ENCODE results near the gene DNAJB6.

Gene DNAJB6

DNA sequence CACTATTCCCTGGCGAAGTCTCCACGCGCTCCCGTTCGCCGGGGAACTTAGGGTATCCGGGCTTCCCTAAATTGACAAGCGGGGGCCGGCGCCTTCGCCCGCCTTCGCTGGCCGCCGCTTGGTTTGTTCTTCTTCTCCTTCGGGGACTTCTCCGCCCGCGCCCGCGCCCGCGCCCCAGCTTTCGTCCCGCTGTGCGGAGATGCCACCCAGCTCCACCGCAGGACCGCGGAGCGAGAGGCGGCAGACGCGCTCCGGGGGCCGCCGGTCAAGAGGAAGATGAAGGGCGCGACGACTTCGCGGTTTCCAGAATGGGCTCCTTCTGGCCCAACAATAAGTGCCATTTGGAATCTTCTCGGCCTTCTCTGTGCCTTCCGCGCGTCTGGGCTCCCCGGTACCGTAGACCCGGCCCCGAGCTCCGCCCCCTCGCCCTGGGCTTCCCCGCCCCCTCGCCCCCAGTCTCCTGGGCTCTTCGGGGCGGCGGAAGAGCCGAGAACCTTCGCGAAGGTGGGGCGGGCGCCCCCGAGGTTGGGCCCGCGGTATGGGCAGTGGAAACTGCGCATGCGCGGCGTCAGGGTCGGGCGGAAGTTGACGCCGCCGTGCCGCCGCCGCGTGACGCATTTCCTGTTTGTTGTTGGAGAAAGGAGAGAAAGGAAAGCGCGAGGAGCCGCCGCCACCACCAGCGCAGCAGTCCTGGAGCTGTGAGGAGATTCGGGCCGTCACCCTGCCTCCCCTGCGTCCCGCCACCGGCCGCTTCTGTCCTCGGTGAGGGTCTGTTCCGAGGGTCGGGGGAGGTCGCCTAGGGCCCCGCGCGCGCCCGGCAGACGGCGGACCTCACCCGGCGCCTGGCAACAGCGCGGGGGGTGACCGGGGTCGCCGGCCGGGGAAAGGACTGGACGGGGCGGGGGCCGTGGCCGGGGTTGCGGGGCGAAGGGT lies at the start of gene DNAJB6:
TSS of gene DNAJB6 (plus strand) at position 622 of the 933 bp plus-strand sequence. CDS start 21,569 bp downstream, outside the sequence.
- Histone ChIP-seq H2AFZ (ENCODE audit: low read depth, low read length) (peak within 1 kb of the TSS; percentile 100), H3K36me3 (ENCODE audit: insufficient read depth, low read length) (no peaks in the 10 kb centered on the region), H3K27me3 (ENCODE audit: insufficient read depth, low read length) (no peaks in the 10 kb centered on the region)

DNA sequence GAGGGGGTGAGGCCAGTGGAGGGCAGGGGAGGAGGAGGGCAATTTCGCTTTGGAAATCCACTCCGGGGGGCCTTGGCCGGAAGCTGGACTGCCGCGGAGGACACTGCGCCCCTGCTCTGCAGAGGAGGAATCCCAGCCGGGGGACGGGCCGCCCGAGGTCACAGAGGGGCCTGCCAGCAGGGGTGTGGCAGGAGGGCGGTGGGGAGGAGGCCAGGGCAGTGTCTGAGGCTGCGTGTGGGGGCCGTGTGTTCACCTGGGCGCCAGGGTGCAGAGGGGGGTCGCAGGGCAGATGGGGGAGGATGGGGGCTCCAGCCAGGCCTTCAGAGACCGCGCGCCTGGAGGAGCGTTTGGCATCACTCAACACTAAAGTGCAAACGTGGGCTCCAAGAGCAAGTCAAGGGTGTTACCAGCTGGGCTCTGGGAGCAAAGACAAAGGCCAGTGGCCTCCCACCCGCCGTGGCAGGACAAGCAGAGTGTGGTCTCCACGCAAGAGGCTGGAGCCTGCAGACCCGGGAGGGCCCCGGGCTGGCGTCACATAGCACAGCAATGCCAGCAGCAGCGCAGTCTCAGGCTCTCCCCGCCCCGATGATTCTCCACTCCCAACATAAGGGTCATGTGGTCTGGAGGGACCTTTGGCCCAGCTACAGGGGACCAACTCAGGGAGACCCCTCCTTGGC lies 45.3 kb upstream of the DNAJB6 start:
- H3K27me3 ChIP-seq (ENCODE audit: insufficient read depth, low read length), result no peaks in the 10 kb centered on the region
- no peaks in the 10 kb centered on the region for H3K9me3 ChIP-seq (ENCODE audit: low read length)
- H3K4me3 ChIP-seq (ENCODE audit: low read length), result no peak overlapping the region
- H3K4me1 ChIP-seq (ENCODE audit: insufficient read depth, low read length), result peaks cover 2% of the 10 kb centered on the region
- H3K36me3 ChIP-seq (ENCODE audit: insufficient read depth, low read length), result no peaks in the 10 kb centered on the region
- no peak overlapping the region for H2AFZ ChIP-seq (ENCODE audit: low read depth, low read length)

More for the DNA sequence above, at the start of gene DNAJB6:
- H3K4me3 ChIP-seq (ENCODE audit: low read length), result peak within 1 kb of the TSS; percentile 84
- peaks cover 4% of the 10 kb centered on the region for H3K9me3 ChIP-seq (ENCODE audit: low read length)
- H3K4me1 ChIP-seq (ENCODE audit: insufficient read depth, low read length), result peaks cover 14% of the 10 kb centered on the region

DNA sequence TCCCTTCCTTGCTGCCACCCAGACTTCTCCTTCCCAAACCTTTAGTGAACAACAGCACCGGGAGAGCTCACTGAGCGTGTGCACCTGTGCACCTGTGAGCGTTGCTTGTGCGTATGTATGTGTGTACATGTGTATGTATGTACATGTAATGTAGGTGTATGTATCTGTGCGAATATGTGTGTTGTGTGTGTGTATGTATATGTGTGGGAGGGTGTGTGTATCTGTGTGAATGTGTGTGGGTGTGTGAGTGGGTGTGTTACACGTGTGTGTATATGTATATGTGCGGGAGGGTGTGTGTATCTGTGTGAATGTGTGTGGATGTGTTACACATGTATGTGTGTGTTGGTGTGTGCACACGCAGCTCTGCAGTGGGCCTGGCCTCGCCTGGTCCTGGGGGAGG lies 44.5 kb upstream of the DNAJB6 start:
- no peak overlapping the region for H3K4me3 ChIP-seq (ENCODE audit: low read length)
- H3K27me3 ChIP-seq (ENCODE audit: insufficient read depth, low read length), result no peaks in the 10 kb centered on the region

DNA sequence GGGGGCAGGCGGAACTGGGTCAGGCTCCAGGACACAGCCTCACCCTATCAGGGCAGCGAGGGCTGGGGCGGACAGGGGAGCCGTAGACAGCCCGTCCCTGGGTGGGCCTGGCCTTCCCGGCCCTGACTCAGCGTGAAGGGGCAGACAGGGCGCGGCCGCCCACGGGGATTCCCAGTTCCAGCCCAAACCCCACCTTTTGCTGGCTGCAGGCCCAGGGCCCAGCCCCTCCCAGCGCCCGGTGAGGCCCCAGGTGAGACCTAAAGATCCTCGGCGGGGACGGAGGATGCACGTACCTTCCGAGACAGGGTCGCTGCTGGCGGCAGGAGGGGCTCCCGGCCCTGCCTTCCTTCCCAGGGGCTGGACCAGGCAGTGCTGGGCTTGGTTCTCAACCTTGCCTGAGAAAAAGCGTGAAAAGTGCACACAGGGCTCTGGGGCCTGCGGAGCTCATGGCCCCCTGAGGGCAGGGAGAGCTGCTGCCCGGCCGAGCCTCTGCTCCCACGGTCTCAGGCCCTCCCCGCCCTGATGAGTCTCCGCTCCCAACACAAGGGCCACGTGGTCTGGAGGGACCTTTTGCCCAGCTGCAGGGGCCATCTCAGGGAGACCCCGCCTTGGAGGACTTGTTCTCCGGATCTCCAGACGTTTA lies 43.9 kb upstream of the DNAJB6 start:
- Histone ChIP-seq H2AFZ (ENCODE audit: low read depth, low read length) (no peak overlapping the region), H3K36me3 (ENCODE audit: insufficient read depth, low read length) (no peaks in the 10 kb centered on the region), H3K9me3 (ENCODE audit: low read length) (no peaks in the 10 kb centered on the region), H3K4me1 (ENCODE audit: insufficient read depth, low read length) (peaks cover 2% of the 10 kb centered on the region), H3K4me3 (ENCODE audit: low read length) (no peak overlapping the region), H3K27me3 (ENCODE audit: insufficient read depth, low read length) (no peaks in the 10 kb centered on the region)

More for the DNA sequence above, 44.5 kb upstream of the DNAJB6 start:
- no peak overlapping the region for H2AFZ ChIP-seq (ENCODE audit: low read depth, low read length)
- no peaks in the 10 kb centered on the region for H3K36me3 ChIP-seq (ENCODE audit: insufficient read depth, low read length)
- peaks cover 2% of the 10 kb centered on the region for H3K4me1 ChIP-seq (ENCODE audit: insufficient read depth, low read length)
- no peaks in the 10 kb centered on the region for H3K9me3 ChIP-seq (ENCODE audit: low read length)

DNA sequence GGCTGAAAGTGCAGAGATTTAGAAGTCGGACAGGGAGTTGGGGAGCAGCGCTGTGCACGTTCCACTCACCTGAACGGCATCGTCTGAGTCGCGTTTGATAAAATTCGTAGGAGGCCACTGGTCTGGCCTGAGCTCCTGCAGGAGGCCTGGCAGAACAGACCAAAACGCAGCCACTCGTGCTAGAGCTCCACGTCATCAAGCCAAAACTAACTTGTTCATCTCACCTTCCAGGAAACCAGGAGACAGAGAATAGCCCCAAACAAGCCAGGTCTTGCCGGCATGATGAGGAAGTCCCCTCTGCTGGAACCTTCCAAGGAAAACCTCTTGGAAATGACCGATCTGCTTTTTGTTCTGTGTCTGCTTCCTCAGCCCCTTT lies 43.4 kb upstream of the DNAJB6 start:
- H3K4me1 ChIP-seq (ENCODE audit: insufficient read depth, low read length), result peaks cover 2% of the 10 kb centered on the region
- no peaks in the 10 kb centered on the region for H3K36me3 ChIP-seq (ENCODE audit: insufficient read depth, low read length)
- no peaks in the 10 kb centered on the region for H3K27me3 ChIP-seq (ENCODE audit: insufficient read depth, low read length)
- H3K4me3 ChIP-seq (ENCODE audit: low read length), result no peak overlapping the region
- H3K9me3 ChIP-seq (ENCODE audit: low read length), result no peaks in the 10 kb centered on the region
- no peak overlapping the region for H2AFZ ChIP-seq (ENCODE audit: low read depth, low read length)

DNA sequence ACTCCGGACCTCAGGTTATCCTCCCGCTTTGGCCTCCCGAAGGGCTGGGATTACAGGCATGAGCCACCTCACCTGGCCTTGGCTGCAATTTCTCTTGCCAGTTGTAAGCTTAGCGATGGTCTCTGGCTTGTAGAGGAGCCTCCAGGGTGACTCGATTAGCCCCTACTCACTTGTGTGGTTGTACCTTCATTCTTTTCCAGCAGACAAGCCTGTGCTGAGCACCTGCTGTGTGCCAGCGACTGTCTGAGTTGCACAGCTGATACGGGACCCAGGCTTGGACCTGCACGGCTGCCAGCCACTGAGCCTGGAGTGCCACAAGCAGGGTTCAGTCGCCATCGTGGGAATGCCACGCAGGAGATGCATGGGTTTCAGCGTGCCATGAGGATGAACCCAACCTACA lies 42.0 kb upstream of the DNAJB6 start:
- H3K9me3 ChIP-seq (ENCODE audit: low read length), result no peaks in the 10 kb centered on the region
- no peaks in the 10 kb centered on the region for H3K27me3 ChIP-seq (ENCODE audit: insufficient read depth, low read length)
- H2AFZ ChIP-seq (ENCODE audit: low read depth, low read length), result no peak overlapping the region
- H3K4me3 ChIP-seq (ENCODE audit: low read length), result no peak overlapping the region
- H3K4me1 ChIP-seq (ENCODE audit: insufficient read depth, low read length), result no peaks in the 10 kb centered on the region
- no peaks in the 10 kb centered on the region for H3K36me3 ChIP-seq (ENCODE audit: insufficient read depth, low read length)

DNA sequence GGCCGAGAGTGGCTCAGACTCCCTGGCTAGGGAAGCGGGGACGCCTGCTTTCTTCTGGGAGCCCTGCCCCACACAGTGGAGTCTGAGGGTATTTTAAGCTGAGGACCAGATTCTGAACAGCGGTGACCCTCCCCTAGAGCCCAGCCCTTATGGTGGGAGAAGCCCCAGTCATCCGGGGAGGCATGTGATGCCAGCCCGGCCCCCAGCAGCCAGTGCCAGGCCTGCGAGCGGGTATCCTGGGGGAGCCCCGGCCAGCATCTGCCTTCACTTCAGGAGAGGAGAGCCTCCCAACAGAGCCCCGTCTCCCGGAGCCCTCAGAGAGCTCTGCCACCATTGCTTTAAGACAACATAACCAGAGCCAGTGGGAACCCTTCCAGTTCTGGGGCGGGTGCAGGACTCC lies 41.5 kb upstream of the DNAJB6 start:
- Histone ChIP-seq H3K4me1 (ENCODE audit: insufficient read depth, low read length) (no peaks in the 10 kb centered on the region), H3K9me3 (ENCODE audit: low read length) (no peaks in the 10 kb centered on the region), H2AFZ (ENCODE audit: low read depth, low read length) (no peak overlapping the region), H3K27me3 (ENCODE audit: insufficient read depth, low read length) (no peaks in the 10 kb centered on the region), H3K36me3 (ENCODE audit: insufficient read depth, low read length) (no peaks in the 10 kb centered on the region), H3K4me3 (ENCODE audit: low read length) (no peak overlapping the region)

DNA sequence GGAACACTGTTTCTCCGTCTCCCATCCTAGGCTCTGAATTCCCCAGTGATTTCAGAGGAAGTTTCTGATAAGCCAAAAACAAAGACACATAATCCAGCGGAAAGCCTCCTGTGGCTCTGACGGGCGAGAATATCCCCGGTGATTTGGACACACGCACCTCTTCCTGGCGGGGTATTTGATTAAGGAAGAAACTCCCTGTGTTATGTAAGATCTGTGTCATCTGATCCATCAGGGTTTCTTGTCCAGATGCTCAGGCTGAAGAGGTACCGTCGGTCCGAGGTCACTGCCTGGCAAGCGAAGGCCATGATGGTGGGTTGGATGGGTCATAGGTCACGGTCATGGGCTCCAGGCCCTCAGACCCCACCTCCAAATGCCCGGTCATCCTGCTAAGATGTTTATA lies 39.6 kb upstream of the DNAJB6 start:
- no peaks in the 10 kb centered on the region for H3K36me3 ChIP-seq (ENCODE audit: insufficient read depth, low read length)
- H3K4me3 ChIP-seq (ENCODE audit: low read length), result no peak overlapping the region
- H3K9me3 ChIP-seq (ENCODE audit: low read length), result no peaks in the 10 kb centered on the region
- no peaks in the 10 kb centered on the region for H3K4me1 ChIP-seq (ENCODE audit: insufficient read depth, low read length)
- no peak overlapping the region for H2AFZ ChIP-seq (ENCODE audit: low read depth, low read length)
- H3K27me3 ChIP-seq (ENCODE audit: insufficient read depth, low read length), result no peaks in the 10 kb centered on the region

DNA sequence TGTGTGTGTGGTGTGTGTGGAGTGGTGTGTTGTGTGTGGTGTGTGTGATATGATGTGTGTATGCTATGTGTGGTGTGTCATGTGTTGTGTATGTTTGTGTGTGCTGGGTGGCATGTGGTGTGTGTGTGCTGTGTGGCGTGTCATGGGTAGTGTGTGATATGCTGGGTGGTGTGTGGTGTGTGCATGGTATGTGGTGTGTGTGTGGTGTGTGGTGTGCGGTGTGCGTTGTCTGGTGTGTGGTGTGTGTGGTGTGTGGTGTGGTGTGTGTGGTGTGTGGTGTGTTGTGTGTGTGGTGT lies 37.5 kb upstream of the DNAJB6 start:
- H3K9me3 ChIP-seq (ENCODE audit: low read length), result no peaks in the 10 kb centered on the region
- H3K27me3 ChIP-seq (ENCODE audit: insufficient read depth, low read length), result no peaks in the 10 kb centered on the region
- no peaks in the 10 kb centered on the region for H3K36me3 ChIP-seq (ENCODE audit: insufficient read depth, low read length)
- no peak overlapping the region for H2AFZ ChIP-seq (ENCODE audit: low read depth, low read length)
- no peaks in the 10 kb centered on the region for H3K4me1 ChIP-seq (ENCODE audit: insufficient read depth, low read length)
- no peak overlapping the region for H3K4me3 ChIP-seq (ENCODE audit: low read length)

DNA sequence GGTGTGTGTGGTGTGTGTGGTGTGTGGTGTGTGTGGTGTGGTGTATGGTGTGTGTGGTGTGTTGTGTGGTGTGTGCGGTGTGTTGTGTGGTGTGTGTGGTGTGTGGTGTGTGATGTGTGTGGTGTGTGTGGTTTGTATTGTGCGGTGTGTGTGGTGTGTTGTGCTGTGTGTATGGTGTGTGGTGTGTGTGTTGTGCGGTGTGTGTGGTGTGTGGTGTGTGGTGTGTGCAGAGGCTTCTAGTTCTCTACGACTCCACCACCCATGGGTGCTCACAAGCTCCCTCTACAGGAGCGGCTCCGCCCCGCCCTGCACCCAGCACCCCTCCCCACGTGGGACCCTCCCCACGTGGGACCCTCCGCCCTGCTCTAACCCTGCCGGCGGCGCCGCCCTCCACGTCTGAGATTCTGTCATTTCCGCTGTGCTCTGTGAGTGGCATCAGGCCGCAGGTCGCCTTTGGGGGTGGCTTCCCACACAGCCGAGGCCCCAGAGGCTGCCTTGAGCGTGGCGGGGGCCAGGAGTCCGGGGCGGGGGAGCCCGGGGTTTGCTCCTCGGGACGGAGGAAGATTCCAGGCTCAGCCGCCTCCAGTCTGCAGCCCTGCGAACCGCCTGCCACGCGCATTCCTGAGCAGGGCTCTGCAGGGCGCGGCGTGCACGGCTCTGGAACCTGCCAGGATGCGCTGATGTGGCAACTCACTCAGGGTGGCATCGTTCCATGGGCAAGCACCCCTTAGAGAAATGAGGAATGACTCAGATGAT lies 37.0 kb upstream of the DNAJB6 start:
- Histone ChIP-seq H3K27me3 (ENCODE audit: insufficient read depth, low read length) (no peaks in the 10 kb centered on the region), H3K9me3 (ENCODE audit: low read length) (no peaks in the 10 kb centered on the region), H3K4me3 (ENCODE audit: low read length) (no peak overlapping the region), H3K4me1 (ENCODE audit: insufficient read depth, low read length) (no peaks in the 10 kb centered on the region), H3K36me3 (ENCODE audit: insufficient read depth, low read length) (no peaks in the 10 kb centered on the region), H2AFZ (ENCODE audit: low read depth, low read length) (no peak overlapping the region)

DNA sequence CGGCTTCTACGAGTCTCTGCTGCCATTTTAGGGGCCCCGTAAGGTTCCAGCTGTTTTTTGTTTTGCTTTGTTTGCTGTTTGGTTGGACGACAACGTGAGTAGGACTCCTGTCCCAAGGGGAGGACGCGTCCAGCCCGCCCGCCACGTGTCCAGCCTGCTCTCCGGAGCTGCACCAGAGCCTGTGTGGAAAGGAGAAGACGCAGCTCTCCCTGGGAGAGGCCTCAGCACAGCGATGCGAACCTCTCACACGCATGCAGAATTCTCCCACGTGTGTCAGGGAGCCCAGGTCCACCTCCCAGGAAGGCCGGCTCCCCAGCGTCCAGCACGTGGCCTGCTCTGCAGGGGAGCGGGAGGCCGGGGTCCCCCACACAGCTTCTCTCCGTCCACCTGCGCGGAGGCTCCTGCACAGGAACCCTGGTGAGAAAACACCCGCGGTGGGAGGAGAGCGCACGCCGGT lies 36.4 kb upstream of the DNAJB6 start:
- Histone ChIP-seq H3K9me3 (ENCODE audit: low read length) (no peaks in the 10 kb centered on the region), H3K4me3 (ENCODE audit: low read length) (no peak overlapping the region), H3K36me3 (ENCODE audit: insufficient read depth, low read length) (no peaks in the 10 kb centered on the region), H3K4me1 (ENCODE audit: insufficient read depth, low read length) (no peaks in the 10 kb centered on the region), H2AFZ (ENCODE audit: low read depth, low read length) (no peak overlapping the region), H3K27me3 (ENCODE audit: insufficient read depth, low read length) (no peaks in the 10 kb centered on the region)

DNA sequence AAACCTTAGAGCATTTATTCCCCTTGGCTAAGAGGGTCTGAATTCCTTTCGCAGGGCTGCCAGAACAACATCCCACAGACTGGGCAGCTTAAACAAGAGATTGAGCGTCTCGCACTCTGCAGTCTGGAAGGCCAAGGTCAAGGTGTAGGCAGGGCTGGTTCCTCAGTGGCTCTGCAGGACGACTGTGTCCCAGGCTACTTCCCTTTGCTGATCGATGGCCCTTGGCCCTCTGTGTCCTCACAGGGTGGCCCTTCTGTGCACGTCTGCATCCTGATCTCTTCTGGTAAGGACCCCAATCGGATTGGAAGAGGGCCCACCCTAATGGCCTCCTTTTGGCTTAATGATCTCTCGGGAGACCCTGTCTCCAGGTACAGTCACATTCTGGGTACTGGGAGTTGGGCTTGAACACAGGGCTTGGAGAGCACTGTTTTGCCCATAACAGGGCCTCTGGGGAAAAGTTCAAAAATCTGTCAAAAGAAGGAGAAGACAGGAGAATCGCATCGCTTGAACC lies 35.1 kb upstream of the DNAJB6 start:
- Histone ChIP-seq H3K27me3 (ENCODE audit: insufficient read depth, low read length) (no peaks in the 10 kb centered on the region), H3K9me3 (ENCODE audit: low read length) (no peaks in the 10 kb centered on the region), H3K4me1 (ENCODE audit: insufficient read depth, low read length) (no peaks in the 10 kb centered on the region), H2AFZ (ENCODE audit: low read depth, low read length) (no peak overlapping the region), H3K4me3 (ENCODE audit: low read length) (no peak overlapping the region), H3K36me3 (ENCODE audit: insufficient read depth, low read length) (no peaks in the 10 kb centered on the region)

Measured in neuron (in vitro differentiated cells).